Tibial nerve (tissue), 4 donors: ENCODE results near the gene NTRK1.

Experiments used
- CTCF ChIP-seq, 5 experiments: fragments of 200-600 bp in 3 of 5; fragments of 450-650 bp in 2 of 5; sonication (generic) in 3 of 5; IDR thresholded peaks; one replicate each; pipeline ENCODE4 v1.5.1; 2016 to 2019; ENCODE audit warnings: antibody characterized with exemption in 5 of 5, mild to moderate bottlenecking in 3 of 5, moderate library complexity in 2 of 5
- EP300 ChIP-seq, 2 donors: sonication (generic); formaldehyde crosslinking; IDR thresholded peaks; one replicate each; pipeline ENCODE4 v1.6.1; 2017; ENCODE audit warnings: antibody characterized with exemption in 2 of 2, mild to moderate bottlenecking in 1 of 2

GRCh38 chr1:156879876-156880275 lies 19.2 kb downstream of the NTRK1 start:
- no peak for TF ChIP-seq CTCF (IDR thresholded peaks at IDR 0.05)
- TF ChIP-seq EP300 (IDR thresholded peaks at IDR 0.05), result no peak
